Activated CD8-positive, alpha-beta T cell treated with anti-CD3 and anti-CD28 coated beads, Interleukin-2, amount 10 ng/mL, durations not matched to agents 7 days and 5 days (primary cell): ENCODE results near the gene CCNB2. TPM values are rescaled to one million over a fixed set of nuclear protein-coding genes. Genes with fewer than 3 reads are reported as not detected.

Experiments
- ATAC-seq: fragments of 150-1000 bp; cut with Tn5 transposase; one replicate; pipeline ENCODE4 v1.10.0; 2021; ENCODE audit warnings: moderate library complexity
- CTCF ChIA-PET: fragments of 350-600 bp; sonication (Branson Sonifier 250); formaldehyde crosslinking; loops from one replicate; lab custom pipeline; 2021; ENCODE audit warnings: antibody characterized with exemption; lab: Charles Lee
- POLR2A ChIA-PET: fragments of 350-600 bp; sonication (Branson Sonifier 250); formaldehyde crosslinking; loops from one replicate; lab custom pipeline; 2021; ENCODE audit warnings: antibody characterized with exemption; lab: Charles Lee
- DNase-seq: peaks from one replicate; pipeline ENCODE4 v3.0.0-alpha.2; 2020
- H3K27ac Mint-ChIP-seq: one replicate; pipeline ENCODE4 v1.8.0; 2021; ENCODE audit warnings: mild to moderate bottlenecking, mixed read lengths
- H3K27me3 Mint-ChIP-seq: one replicate; pipeline ENCODE4 v1.8.0; 2021; ENCODE audit warnings: low read depth, mixed read lengths
- H3K36me3 Mint-ChIP-seq: one replicate; pipeline ENCODE4 v1.8.0; 2021; ENCODE audit warnings: low read depth, mixed read lengths
- H3K4me1 Mint-ChIP-seq: one replicate; pipeline ENCODE4 v1.8.0; 2021; ENCODE audit warnings: low read depth, mixed read lengths
- H3K4me3 Mint-ChIP-seq: one replicate; pipeline ENCODE4 v1.8.0; 2021; ENCODE audit warnings: mild to moderate bottlenecking, mixed read lengths
- H3K9me3 Mint-ChIP-seq: one replicate; pipeline ENCODE4 v1.8.0; 2022; ENCODE audit warnings: mixed read lengths; ENCODE audit not compliant: insufficient read depth
- microRNA-seq: library from miRNA; unstranded; fragments of <30 nt; microRNA quantifications from one replicate; pipeline ENCODE4 v1.2.0, GENCODE V29; 2022
- total RNA-seq, 2 experiments: library from RNA; stranded (reverse); gene quantifications; one replicate each; pipeline ENCODE4 v1.2.3, GENCODE V29; 2021

Gene CCNB2
- total RNA-seq, 2 experiments from 2014 or later, result 107 to 112 TPM

- Mint-ChIP-seq H3K36me3 (peaks cover 59% of the 10 kb centered on the region), H3K27ac (no peak overlapping the region), H3K4me1 (peaks cover 55% of the 10 kb centered on the region), H3K9me3 (peaks cover 7% of the 10 kb centered on the region), H3K4me3 (no peak overlapping the region), H3K27me3 (no peaks in the 10 kb centered on the region)
- ChIA-PET POLR2A (no interaction called here), CTCF (interaction anchor here (0.7 to 0.8 kb wide), 2 partner anchors 360 to 364 kb away, joined by 3 read pairs; no protein-coding TSS in a partner anchor)
- no peak for ATAC-seq
- DNase-seq, result no peak
Observed at GRCh38 chr15:59168536-59168935, 63.6 kb downstream of the CCNB2 start.

- Mint-ChIP-seq H3K4me3 (no peak overlapping the region), H3K36me3 (peaks cover 62% of the 10 kb centered on the region), H3K27ac (peak overlapping the region; percentile 69), H3K4me1 (peaks cover 55% of the 10 kb centered on the region), H3K9me3 (peaks cover 7% of the 10 kb centered on the region), H3K27me3 (no peaks in the 10 kb centered on the region)
- CTCF ChIA-PET, result interaction anchor here (0.7 to 1.8 kb wide), 5 partner anchors 212 to 364 kb away, joined by 3 to 10 read pairs (median 3); no protein-coding TSS in a partner anchor
- no peak for ATAC-seq
- no peak for DNase-seq
- POLR2A ChIA-PET, result no interaction called here
Observed at GRCh38 chr15:59169251-59169708, 64.3 kb downstream of the CCNB2 start.

- ATAC-seq (no peak), DNase-seq (no peak)
- H3K4me1 Mint-ChIP-seq, result peaks cover 49% of the 10 kb centered on the region
- POLR2A ChIA-PET, result no interaction called here
- peak overlapping the region; percentile 62 for H3K27ac Mint-ChIP-seq
- H3K27me3 Mint-ChIP-seq, result no peaks in the 10 kb centered on the region
- CTCF ChIA-PET, result interaction anchor here (1.0 to 1.8 kb wide), 4 partner anchors 185 to 362 kb away, joined by 3 to 10 read pairs (median 3); no protein-coding TSS in a partner anchor
- no peak overlapping the region for H3K4me3 Mint-ChIP-seq
- H3K9me3 Mint-ChIP-seq, result no peaks in the 10 kb centered on the region
- H3K36me3 Mint-ChIP-seq, result peaks cover 62% of the 10 kb centered on the region
Observed at GRCh38 chr15:59170295-59171066, 65.5 kb downstream of the CCNB2 start.

- no peak overlapping the region for H3K27ac Mint-ChIP-seq
Observed at GRCh38 chr15:59171067-59171397, 66.1 kb downstream of the CCNB2 start.

GRCh38 chr15:59172289-59172901, 67.4 kb downstream of the CCNB2 start:
- Mint-ChIP-seq H3K27me3 (no peaks in the 10 kb centered on the region), H3K9me3 (no peaks in the 10 kb centered on the region), H3K4me1 (peaks cover 32% of the 10 kb centered on the region), H3K4me3 (no peak overlapping the region), H3K27ac (no peak overlapping the region), H3K36me3 (peaks cover 56% of the 10 kb centered on the region)
- POLR2A ChIA-PET, result no interaction called here
- ATAC-seq (no peak), DNase-seq (no peak)
- CTCF ChIA-PET, result interaction anchor here (1.0 to 1.4 kb wide), 3 partner anchors 11 to 356 kb away, joined by 3 read pairs; no protein-coding TSS in a partner anchor

More at GRCh38 chr15:59171067-59171397, 66.1 kb downstream of the CCNB2 start:
- no peaks in the 10 kb centered on the region for H3K9me3 Mint-ChIP-seq
- POLR2A ChIA-PET, result no interaction called here
- no peak overlapping the region for H3K4me3 Mint-ChIP-seq
- DNase-seq (no peak), ATAC-seq (no peak)
- peaks cover 43% of the 10 kb centered on the region for H3K4me1 Mint-ChIP-seq
- CTCF ChIA-PET, result interaction anchor here (1.0 to 1.8 kb wide), 2 partner anchors 186 to 358 kb away, joined by 3 to 10 read pairs; no protein-coding TSS in a partner anchor
- no peaks in the 10 kb centered on the region for H3K27me3 Mint-ChIP-seq
- H3K36me3 Mint-ChIP-seq, result peaks cover 63% of the 10 kb centered on the region

- H3K36me3 Mint-ChIP-seq, result peaks cover 60% of the 10 kb centered on the region
- CTCF ChIA-PET, result interaction anchor here (0.9 to 3.1 kb wide), 5 partner anchors 9 to 356 kb away, joined by 3 to 23 read pairs (median 4); no protein-coding TSS in a partner anchor
- ATAC-seq, result no peak
- peaks cover 30% of the 10 kb centered on the region for H3K4me1 Mint-ChIP-seq
- H3K9me3 Mint-ChIP-seq, result no peaks in the 10 kb centered on the region
- DNase-seq, result no peak
- peaks cover 2% of the 10 kb centered on the region for H3K27me3 Mint-ChIP-seq
- H3K4me3 Mint-ChIP-seq, result no peak overlapping the region
- no peak overlapping the region for H3K27ac Mint-ChIP-seq
- POLR2A ChIA-PET, result no interaction called here
Observed at GRCh38 chr15:59173194-59173593, 68.2 kb downstream of the CCNB2 start.

- peaks cover 54% of the 10 kb centered on the region for H3K36me3 Mint-ChIP-seq
- H3K27me3 Mint-ChIP-seq, result peaks cover 2% of the 10 kb centered on the region
- H3K27ac Mint-ChIP-seq, result no peak overlapping the region
- no peaks in the 10 kb centered on the region for H3K9me3 Mint-ChIP-seq
- ChIA-PET POLR2A (no interaction called here), CTCF (interaction anchor here (0.9 to 3.1 kb wide), 10 partner anchors 9 to 354 kb away, joined by 3 to 23 read pairs (median 4); no protein-coding TSS in a partner anchor)
- DNase-seq (no peak), ATAC-seq (no peak)
- H3K4me1 Mint-ChIP-seq, result peaks cover 20% of the 10 kb centered on the region
- no peak overlapping the region for H3K4me3 Mint-ChIP-seq
Observed at GRCh38 chr15:59174151-59174834, 69.3 kb downstream of the CCNB2 start.

Small RNA genes lying within 50 kb of the gene (microRNA-seq; reads per million reads assigned to microRNA genes)
- 8.6 reads per million, percentile 18 among the genes with 10 or more reads in this experiment for gene MIR2116

Other genes starting within 250 kb of the CCNB2 start
- gene SLTM, start 171.5 kb upstream of the CCNB2 start, total RNA-seq, result 100 to 1,000 TPM; 120 to 122 TPM
- 10 to 100 TPM; 36.7 to 38.9 TPM for gene RNF111, start 117.5 kb upstream of the CCNB2 start, total RNA-seq
- not detected for gene LDHAL6B, start 101.7 kb downstream of the CCNB2 start, total RNA-seq